GM12875 (cell line): Measurements from ENCODE around the gene OR52I1.

ENCODE experiments used
- H3K4me3 ChIP-seq: one replicate; pipeline ENCODE4 v1.5.1; 2011; ENCODE audit warnings: low read depth, low read length, control low read depth
- CTCF ChIP-seq: IDR thresholded peaks from 2 replicates; pipeline ENCODE4 v1.5.1; 2011; ENCODE audit warnings: low read depth, mild to moderate bottlenecking, control low read depth, inconsistent platforms, low read length, moderate library complexity, borderline replicate concordance; ENCODE audit not compliant: insufficient read depth

OR52I1 gene

GRCh38 chr11:4644233-4644632 is 50.4 kb downstream of the OR52I1 start:
- TF ChIP-seq CTCF, result no peak
- no peak overlapping the region for H3K4me3 ChIP-seq
